GM23338 (cell line): ENCODE data around the gene ULBP2. TPM values are rescaled to one million over a fixed set of nuclear protein-coding genes. Genes with fewer than 3 reads are reported as not detected.

Source experiments
- ATAC-seq: fragments of 200-7000 bp; cut with Tn5 transposase; 3 replicates; pipeline ENCODE4 v1.9.1; 2020
- DNase-seq: peaks from one replicate; pipeline ENCODE4 v3.0.0-alpha.2; 2015; ENCODE audit warnings: low spot score
- H2AFZ ChIP-seq: fragments of 200-600 bp; sonication (generic); 2 replicates; pipeline ENCODE4 v1.8.0; 2016; ENCODE audit warnings: antibody characterized with exemption, mild to moderate bottlenecking, moderate library complexity
- H3F3A ChIP-seq: fragments of 200-600 bp; sonication (generic); replicated peaks from 2 replicates; pipeline ENCODE4 v1.8.0; 2017; ENCODE audit warnings: antibody characterized with exemption, mixed run types, low read depth
- H3K27ac ChIP-seq: fragments of 200-600 bp; sonication (generic); 2 replicates; pipeline ENCODE4 v1.6.1; 2016; ENCODE audit warnings: low read depth
- H3K27me3 ChIP-seq: fragments of 200-600 bp; sonication (generic); 2 replicates; pipeline ENCODE4 v1.8.0; 2016; ENCODE audit warnings: mild to moderate bottlenecking, mixed run types, moderate library complexity; ENCODE audit not compliant: insufficient read depth
- H3K36me3 ChIP-seq: fragments of 200-600 bp; sonication (generic); 2 replicates; pipeline ENCODE4 v1.8.0; 2016; ENCODE audit warnings: mild to moderate bottlenecking; ENCODE audit not compliant: insufficient read depth
- H3K4me1 ChIP-seq: fragments of 200-600 bp; sonication (generic); 2 replicates; pipeline ENCODE4 v1.8.0; 2016; ENCODE audit warnings: mild to moderate bottlenecking, moderate library complexity; ENCODE audit not compliant: insufficient read depth
- H3K4me2 ChIP-seq: fragments of 200-600 bp; sonication (generic); 2 replicates; pipeline ENCODE4 v1.7.1; 2017; ENCODE audit warnings: mixed run types
- H3K4me3 ChIP-seq: fragments of 200-600 bp; sonication (generic); 2 replicates; pipeline ENCODE4 v1.6.1; 2016; ENCODE audit warnings: mixed run types
- H3K79me2 ChIP-seq: fragments of 200-600 bp; sonication (generic); replicated peaks from 2 replicates; pipeline ENCODE4 v1.8.0; 2017; ENCODE audit warnings: mild to moderate bottlenecking; ENCODE audit not compliant: insufficient read depth
- H3K9me2 ChIP-seq: fragments of 200-600 bp; sonication (generic); 2 replicates; pipeline ENCODE4 v1.8.0; 2017; ENCODE audit not compliant: insufficient read depth
- H4K20me1 ChIP-seq: fragments of 200-600 bp; sonication (generic); replicated peaks from 2 replicates; pipeline ENCODE4 v1.8.0; 2017; ENCODE audit warnings: mild to moderate bottlenecking; ENCODE audit not compliant: insufficient read depth
- H3K27ac Mint-ChIP-seq: 2 replicates; pipeline ENCODE4 v1.8.0; 2020; ENCODE audit warnings: inconsistent platforms, mild to moderate bottlenecking, moderate library complexity, mixed read lengths
- H3K27me3 Mint-ChIP-seq: 3 replicates; pipeline ENCODE4 v1.8.0; 2022; ENCODE audit warnings: low read depth, mild to moderate bottlenecking, moderate library complexity, mixed read lengths, inconsistent platforms; ENCODE audit not compliant: insufficient read depth, poor library complexity
- H3K36me3 Mint-ChIP-seq: 3 replicates; pipeline ENCODE4 v1.8.0; 2021; ENCODE audit warnings: low read depth, mild to moderate bottlenecking, inconsistent platforms, moderate library complexity, mixed read lengths
- H3K4me1 Mint-ChIP-seq: 3 replicates; pipeline ENCODE4 v1.8.0; 2020; ENCODE audit warnings: mild to moderate bottlenecking, inconsistent platforms, mixed read lengths
- H3K4me3 Mint-ChIP-seq: 3 replicates; pipeline ENCODE4 v1.8.0; 2021; ENCODE audit warnings: moderate library complexity, mild to moderate bottlenecking, inconsistent platforms, mixed read lengths
- H3K9me3 Mint-ChIP-seq: 3 replicates; pipeline ENCODE4 v1.8.0; 2020; ENCODE audit warnings: moderate library complexity, mild to moderate bottlenecking, inconsistent platforms, mixed read lengths
- CREB1 ChIP-seq: fragments of 250-450 bp; sonication (Bioruptor Pico); IDR thresholded peaks from 2 replicates; pipeline ENCODE4 v1.5.0; 2020; ENCODE audit warnings: low read depth, mild to moderate bottlenecking, moderate library complexity
- EZH2phosphoT487 ChIP-seq: fragments of 200-600 bp; sonication (generic); IDR thresholded peaks from one replicate; pipeline ENCODE4 v1.8.1; 2018; ENCODE audit warnings: antibody characterized with exemption; ENCODE audit not compliant: unreplicated experiment
- JUNB ChIP-seq: IDR thresholded peaks from one replicate; pipeline ENCODE4 v1.6.1; 2016; ENCODE audit warnings: antibody characterized with exemption; ENCODE audit not compliant: unreplicated experiment
- NANOG ChIP-seq: IDR thresholded peaks from 2 replicates; pipeline ENCODE4 v1.6.1; 2016; ENCODE audit warnings: antibody characterized with exemption, borderline replicate concordance
- POLR2AphosphoS5 ChIP-seq: IDR thresholded peaks from 2 replicates; pipeline ENCODE4 v1.6.1; 2016; ENCODE audit warnings: antibody characterized with exemption, low read depth
- ZNF114 ChIP-seq: fragments of 250-450 bp; sonication (Bioruptor Pico); IDR thresholded peaks from 2 replicates; pipeline ENCODE4 v1.5.0; 2020; ENCODE audit warnings: mild to moderate bottlenecking, moderate library complexity
- polyA plus RNA-seq: library from polyadenylated mRNA; unstranded; fragments of >200 nt; fragmentation: Nextera tagmentation; extraction: Ambion mirVana; gene quantifications from 2 replicates; pipeline ENCODE4 v1.2.1, GENCODE V29; 2016
- total RNA-seq: library from RNA; depleted of rRNA; stranded (reverse); fragments of >200 nt; shearing (Covaris generic); gene quantifications from 2 replicates; pipeline ENCODE4 v1.2.3, GENCODE V29; 2014
- TF ChIP-seq, protein P1 (sequence below): IDR thresholded peaks from 2 replicates; pipeline ENCODE4 v1.6.1; 2016; ENCODE audit warnings: antibody characterized with exemption
- TF ChIP-seq, protein P2 (sequence below), 2 experiments: fragments of 200-600 bp in 1 of 2; sonication (generic) in 1 of 2; conservative IDR thresholded peaks; 2 replicates each; pipeline versions ENCODE4 v1.5.1 to v1.6.1; 2016 to 2017; ENCODE audit warnings: antibody characterized with exemption in 2 of 2, low read depth in 2 of 2, mild to moderate bottlenecking in 2 of 2, moderate library complexity in 1 of 2
- TF ChIP-seq, protein P3 (sequence below): IDR thresholded peaks from one replicate; pipeline ENCODE4 v1.6.1; 2018; ENCODE audit warnings: antibody characterized with exemption; ENCODE audit not compliant: unreplicated experiment

Gene ULBP2
- total and polyA plus RNA-seq, 2 experiments from 2014 or later: not detected

DNA sequence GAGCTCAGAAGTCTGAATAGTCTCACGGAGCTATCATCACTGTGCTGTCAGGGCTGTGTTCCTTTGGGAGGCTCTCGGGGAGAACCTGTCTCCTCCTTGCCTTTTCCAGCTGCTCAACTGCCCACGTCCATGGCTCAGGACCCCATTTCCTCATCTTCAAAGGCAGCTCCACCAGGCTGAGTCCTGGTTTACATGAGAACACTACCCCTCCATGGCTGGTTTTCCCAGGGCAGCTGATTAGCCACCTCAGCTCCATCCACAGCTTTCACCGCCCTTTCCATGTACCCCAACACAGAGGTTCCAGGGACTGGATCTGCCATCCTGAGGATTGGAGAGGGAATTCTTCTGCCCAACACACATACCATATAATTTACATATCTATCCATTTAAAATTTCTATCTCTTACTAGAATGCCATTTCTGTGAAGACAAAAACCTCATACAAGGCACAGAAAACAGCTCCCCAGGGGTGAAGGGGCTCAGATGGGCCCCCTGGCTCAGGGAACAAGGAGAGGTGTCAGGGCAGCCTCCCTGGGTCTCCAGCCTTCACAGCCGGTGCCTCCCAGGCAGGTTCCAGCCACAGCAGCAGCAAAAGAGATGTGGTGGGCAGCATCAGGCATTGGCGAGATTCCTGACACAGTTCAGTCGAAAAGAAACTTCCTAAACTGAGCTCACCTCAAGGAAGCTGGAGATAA, 41.7 kb upstream of the ULBP2 start (continued):
- TF ChIP-seq, protein P1, sequence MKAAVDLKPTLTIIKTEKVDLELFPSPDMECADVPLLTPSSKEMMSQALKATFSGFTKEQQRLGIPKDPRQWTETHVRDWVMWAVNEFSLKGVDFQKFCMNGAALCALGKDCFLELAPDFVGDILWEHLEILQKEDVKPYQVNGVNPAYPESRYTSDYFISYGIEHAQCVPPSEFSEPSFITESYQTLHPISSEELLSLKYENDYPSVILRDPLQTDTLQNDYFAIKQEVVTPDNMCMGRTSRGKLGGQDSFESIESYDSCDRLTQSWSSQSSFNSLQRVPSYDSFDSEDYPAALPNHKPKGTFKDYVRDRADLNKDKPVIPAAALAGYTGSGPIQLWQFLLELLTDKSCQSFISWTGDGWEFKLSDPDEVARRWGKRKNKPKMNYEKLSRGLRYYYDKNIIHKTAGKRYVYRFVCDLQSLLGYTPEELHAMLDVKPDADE: no peak
- no peak for TF ChIP-seq JUNB
- no peak for TF ChIP-seq CREB1 (CRISPR knock-in tag)
- TF ChIP-seq, protein P2, sequence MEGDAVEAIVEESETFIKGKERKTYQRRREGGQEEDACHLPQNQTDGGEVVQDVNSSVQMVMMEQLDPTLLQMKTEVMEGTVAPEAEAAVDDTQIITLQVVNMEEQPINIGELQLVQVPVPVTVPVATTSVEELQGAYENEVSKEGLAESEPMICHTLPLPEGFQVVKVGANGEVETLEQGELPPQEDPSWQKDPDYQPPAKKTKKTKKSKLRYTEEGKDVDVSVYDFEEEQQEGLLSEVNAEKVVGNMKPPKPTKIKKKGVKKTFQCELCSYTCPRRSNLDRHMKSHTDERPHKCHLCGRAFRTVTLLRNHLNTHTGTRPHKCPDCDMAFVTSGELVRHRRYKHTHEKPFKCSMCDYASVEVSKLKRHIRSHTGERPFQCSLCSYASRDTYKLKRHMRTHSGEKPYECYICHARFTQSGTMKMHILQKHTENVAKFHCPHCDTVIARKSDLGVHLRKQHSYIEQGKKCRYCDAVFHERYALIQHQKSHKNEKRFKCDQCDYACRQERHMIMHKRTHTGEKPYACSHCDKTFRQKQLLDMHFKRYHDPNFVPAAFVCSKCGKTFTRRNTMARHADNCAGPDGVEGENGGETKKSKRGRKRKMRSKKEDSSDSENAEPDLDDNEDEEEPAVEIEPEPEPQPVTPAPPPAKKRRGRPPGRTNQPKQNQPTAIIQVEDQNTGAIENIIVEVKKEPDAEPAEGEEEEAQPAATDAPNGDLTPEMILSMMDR (conservative IDR thresholded peaks at IDR 0.05; ENCODE audit: low read depth in 2 of 2): no peak
- TF ChIP-seq, protein P3, sequence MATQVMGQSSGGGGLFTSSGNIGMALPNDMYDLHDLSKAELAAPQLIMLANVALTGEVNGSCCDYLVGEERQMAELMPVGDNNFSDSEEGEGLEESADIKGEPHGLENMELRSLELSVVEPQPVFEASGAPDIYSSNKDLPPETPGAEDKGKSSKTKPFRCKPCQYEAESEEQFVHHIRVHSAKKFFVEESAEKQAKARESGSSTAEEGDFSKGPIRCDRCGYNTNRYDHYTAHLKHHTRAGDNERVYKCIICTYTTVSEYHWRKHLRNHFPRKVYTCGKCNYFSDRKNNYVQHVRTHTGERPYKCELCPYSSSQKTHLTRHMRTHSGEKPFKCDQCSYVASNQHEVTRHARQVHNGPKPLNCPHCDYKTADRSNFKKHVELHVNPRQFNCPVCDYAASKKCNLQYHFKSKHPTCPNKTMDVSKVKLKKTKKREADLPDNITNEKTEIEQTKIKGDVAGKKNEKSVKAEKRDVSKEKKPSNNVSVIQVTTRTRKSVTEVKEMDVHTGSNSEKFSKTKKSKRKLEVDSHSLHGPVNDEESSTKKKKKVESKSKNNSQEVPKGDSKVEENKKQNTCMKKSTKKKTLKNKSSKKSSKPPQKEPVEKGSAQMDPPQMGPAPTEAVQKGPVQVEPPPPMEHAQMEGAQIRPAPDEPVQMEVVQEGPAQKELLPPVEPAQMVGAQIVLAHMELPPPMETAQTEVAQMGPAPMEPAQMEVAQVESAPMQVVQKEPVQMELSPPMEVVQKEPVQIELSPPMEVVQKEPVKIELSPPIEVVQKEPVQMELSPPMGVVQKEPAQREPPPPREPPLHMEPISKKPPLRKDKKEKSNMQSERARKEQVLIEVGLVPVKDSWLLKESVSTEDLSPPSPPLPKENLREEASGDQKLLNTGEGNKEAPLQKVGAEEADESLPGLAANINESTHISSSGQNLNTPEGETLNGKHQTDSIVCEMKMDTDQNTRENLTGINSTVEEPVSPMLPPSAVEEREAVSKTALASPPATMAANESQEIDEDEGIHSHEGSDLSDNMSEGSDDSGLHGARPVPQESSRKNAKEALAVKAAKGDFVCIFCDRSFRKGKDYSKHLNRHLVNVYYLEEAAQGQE: no peak
- TF ChIP-seq POLR2AphosphoS5: no peak
- no peak for TF ChIP-seq NANOG

DNA sequence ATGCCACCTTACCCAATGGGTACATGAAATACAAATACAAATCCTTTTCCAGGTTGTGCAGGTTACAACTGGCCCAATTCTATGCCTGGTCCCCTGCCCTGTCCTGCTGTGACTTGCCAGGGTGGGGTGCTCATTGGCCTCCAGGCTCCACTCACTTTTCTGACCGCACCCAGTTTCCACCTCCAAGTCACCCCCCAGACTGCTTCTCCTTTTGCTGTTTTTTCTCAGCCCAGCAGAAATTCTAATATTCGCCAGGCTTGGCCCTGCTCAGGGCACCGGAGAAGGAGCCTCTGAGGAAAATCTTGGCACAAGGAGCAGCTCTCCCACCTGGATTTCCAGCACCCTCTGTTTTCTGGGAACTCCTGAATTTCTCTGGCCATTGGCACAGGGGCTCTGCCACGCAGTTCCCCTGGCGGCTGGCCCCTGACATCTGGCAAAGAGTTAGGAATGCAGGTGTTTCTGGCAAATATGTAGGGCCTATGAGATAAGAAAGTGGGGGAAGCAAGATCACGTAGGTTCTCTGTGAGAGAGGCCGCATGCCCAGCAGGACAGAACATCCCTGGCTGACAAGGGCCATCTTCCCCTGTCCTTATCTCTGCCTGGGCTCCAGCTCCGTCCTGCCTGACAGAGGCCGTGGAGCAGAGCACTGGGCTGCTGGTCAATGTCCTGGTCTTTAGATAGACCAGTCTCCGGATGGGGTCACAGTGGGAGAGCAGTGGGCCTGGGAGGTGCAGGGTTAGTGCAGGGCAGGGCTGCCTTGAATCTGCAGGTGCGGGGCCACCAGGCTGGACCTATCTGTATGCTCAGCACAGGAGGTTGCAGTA, 41.0 kb upstream of the ULBP2 start:
- no peak overlapping the region for H3K4me3 Mint-ChIP-seq
- TF ChIP-seq, protein P1: no peak
- TF ChIP-seq EZH2phosphoT487 (no peak), ZNF114 (no peak)

More for the DNA sequence above, 41.0 kb upstream of the ULBP2 start:
- Histone ChIP-seq H3K4me2 (no peak overlapping the region), H3K9me2 (no peaks in the 10 kb centered on the region), H3K79me2 (no peaks in the 10 kb centered on the region), H3K27ac (no peak overlapping the region), H3K4me3 (no peak overlapping the region), H3K36me3 (no peaks in the 10 kb centered on the region), H3F3A (no peaks in the 10 kb centered on the region), H3K27me3 (no peaks in the 10 kb centered on the region), H4K20me1 (no peaks in the 10 kb centered on the region), H3K4me1 (no peaks in the 10 kb centered on the region), H2AFZ (no peak overlapping the region)
- Mint-ChIP-seq H3K27me3 (peaks cover 18% of the 10 kb centered on the region), H3K36me3 (no peaks in the 10 kb centered on the region), H3K4me1 (peaks cover 1% of the 10 kb centered on the region; the same call in 2 of the 3 replicates), H3K27ac (no peak overlapping the region), H3K9me3 (no peaks in the 10 kb centered on the region; the same call in 2 of the 3 replicates)
- no peak; the same call in 2 of the 3 replicates for ATAC-seq
- DNase-seq: no peak
